NCI-H1092 (cell line): Measurements from ENCODE around the gene GUCA2B.
A peak's percentile ranks its signal among the peaks of the same experiment; 100 is the strongest.

Source experiments
- DNase-seq: peaks from one replicate; lab custom pipeline; 2025; lab: John Stamatoyannopoulos, UW

Gene GUCA2B

GRCh38 chr1:42143896-42144710 lies 9.1 kb upstream of the GUCA2B start:
- DNase-seq, result no peak

GRCh38 chr1:42144711-42145388 lies 8.4 kb upstream of the GUCA2B start:
- no peak for DNase-seq

GRCh38 chr1:42145389-42145716 lies 7.9 kb upstream of the GUCA2B start:
- DNase-seq, result no peak

GRCh38 chr1:42145764-42146625 lies 7.2 kb upstream of the GUCA2B start:
- no peak for DNase-seq

GRCh38 chr1:42146626-42147320 lies 6.4 kb upstream of the GUCA2B start:
- peak; percentile 76 for DNase-seq

- DNase-seq, result no peak
Measured at GRCh38 chr1:42148166-42148565, 5.0 kb upstream of the GUCA2B start.

GRCh38 chr1:42150651-42151050 lies 2.6 kb upstream of the GUCA2B start:
- no peak for DNase-seq

GRCh38 chr1:42152119-42152518 lies 1.1 kb upstream of the GUCA2B start:
- DNase-seq, result no peak

GRCh38 chr1:42153624-42154023 lies 414 bp downstream of the GUCA2B start:
- no peak for DNase-seq

- DNase-seq, result no peak
Measured at GRCh38 chr1:42154685-42155084, 1.5 kb downstream of the GUCA2B start.

GRCh38 chr1:42155362-42155761 lies 2.2 kb downstream of the GUCA2B start:
- no peak for DNase-seq

GRCh38 chr1:42157667-42158066 lies 4.5 kb downstream of the GUCA2B start:
- no peak for DNase-seq

GRCh38 chr1:42158189-42158588 lies 5.0 kb downstream of the GUCA2B start:
- DNase-seq, result no peak

- no peak for DNase-seq
Measured at GRCh38 chr1:42162181-42162580, 9.0 kb downstream of the GUCA2B start.

GRCh38 chr1:42163114-42163513 lies 9.9 kb downstream of the GUCA2B start:
- DNase-seq, result no peak

GRCh38 chr1:42163536-42164503 lies 10.6 kb downstream of the GUCA2B start:
- no peak for DNase-seq

GRCh38 chr1:42164551-42165420 lies 11.6 kb downstream of the GUCA2B start, which contains the start of gene GUCA2A:
Gene GUCA2A, minus strand, starts transcription at chr1:42164745. Its CDS starts 33 bp downstream, at chr1:42164712.
- DNase-seq, result no peak

GRCh38 chr1:42165511-42166210 lies 12.5 kb downstream of the GUCA2B start:
- peak; percentile 89 for DNase-seq
